Transverse colon (tissue), 4 donors: ENCODE measurements around the gene MGAT5B. TPM values are rescaled to one million over a fixed set of nuclear protein-coding genes. Genes with fewer than 3 reads are reported as not detected.

Source experiments
- DNase-seq: peaks from one replicate; pipeline ENCODE4 v3.0.0-alpha.2; 2019
- H3K27ac ChIP-seq, 4 donors: fragments of 200-600 bp; sonication (generic); 2 replicates each; pipeline ENCODE4 v1.5.1; 2016 to 2018; ENCODE audit warnings: inconsistent platforms in 4 of 4
- H3K27me3 ChIP-seq: fragments of 200-600 bp; sonication (generic); 2 replicates; pipeline ENCODE4 v1.5.1; 2017; ENCODE audit warnings: inconsistent platforms
- H3K36me3 ChIP-seq, 4 donors: fragments of 200-600 bp; sonication (generic); 2 replicates each; pipeline ENCODE4 v1.5.1; 2017 to 2019; ENCODE audit warnings: inconsistent platforms in 4 of 4
- H3K4me1 ChIP-seq, 4 donors: fragments of 200-600 bp; sonication (generic); 2 replicates each; pipeline ENCODE4 v1.5.1; 2017 to 2020; ENCODE audit warnings: inconsistent platforms in 4 of 4
- H3K4me3 ChIP-seq, 4 donors: fragments of 200-600 bp; sonication (generic); 1 replicate in 1 of 4; 2 replicates in 3 of 4; pipeline versions ENCODE4 v1.5.1 to v1.6.1; 2017 to 2019; ENCODE audit warnings: inconsistent platforms in 4 of 4
- H3K9me3 ChIP-seq, 2 donors: fragments of 200-600 bp; sonication (generic); 2 replicates each; pipeline ENCODE4 v1.5.1; 2017 to 2019; ENCODE audit warnings: inconsistent platforms in 2 of 2
- CTCF ChIP-seq, 5 experiments: fragments of 200-600 bp in 3 of 5; fragments of 450-650 bp in 2 of 5; sonication (generic) in 3 of 5; IDR thresholded peaks; 1 replicate in 2 of 5; 2 replicates in 3 of 5; pipeline ENCODE4 v1.5.1; 2016 to 2017; ENCODE audit warnings: antibody characterized with exemption in 5 of 5, inconsistent platforms in 3 of 5, mild to moderate bottlenecking in 2 of 5, moderate library complexity in 1 of 5
- EP300 ChIP-seq: sonication (generic); formaldehyde crosslinking; IDR thresholded peaks from one replicate; pipeline ENCODE4 v1.6.1; 2017; ENCODE audit warnings: antibody characterized with exemption, low read depth
- POLR2A ChIP-seq: fragments of 450-650 bp; IDR thresholded peaks from one replicate; pipeline ENCODE4 v1.6.1; 2016; ENCODE audit warnings: antibody characterized with exemption, mild to moderate bottlenecking, moderate library complexity
- POLR2AphosphoS5 ChIP-seq, 3 donors: sonication (generic); formaldehyde crosslinking; IDR thresholded peaks; one replicate each; pipeline ENCODE4 v1.6.1; 2016; ENCODE audit warnings: antibody characterized with exemption in 3 of 3
- WGBS, 2 donors: methylation state at CpG; one replicate each; pipeline ENCODE4 v1.1.5; 2018; ENCODE audit warnings: low coverage in 1 of 2; 5-methylcytosine and 5-hydroxymethylcytosine counted together
- in situ Hi-C, 4 donors: fragments of 200-750 bp; cut with MboI; loops; one replicate each; pipeline versions ENCODE4 v1.15.0 to v1.15.1; 2017; ENCODE audit warnings: low sequenced_read_pairs in 3 of 4, low pct_ligation_motif_present in 1 of 4, low pct_unique_long_range_greater_than_20kb in 1 of 4
- intact Hi-C: fragments of 100-400 bp; cut with DNase I; formaldehyde crosslinking; loops from one replicate; pipeline ENCODE4 v1.15.1; 2023; ENCODE audit warnings: low total_unique reads
- total RNA-seq, 4 donors: library from RNA; depleted of rRNA; stranded (reverse); fragments of >200 nt; gene quantifications; one replicate each; pipeline ENCODE4 v1.1.0, GENCODE V29; 2016

MGAT5B gene
- total RNA-seq, 4 donors from 2014 or later = not detected

- in situ Hi-C loops = no loop called here
- Histone ChIP-seq H3K27me3 (peaks cover 7% of the 10 kb centered on the region), H3K4me3 (no peak overlapping the region), H3K9me3 (no peaks in the 10 kb centered on the region), H3K36me3 (no peaks in the 10 kb centered on the region), H3K4me1 (no peaks in the 10 kb centered on the region), H3K27ac (no peak overlapping the region)
- 84 to 100% methylated on average over 1 to 8 of the region's 8 CpGs for WGBS, 2 donors
- DNase-seq = no peak
- intact Hi-C loops = no loop called here
- TF ChIP-seq POLR2A (no peak), CTCF (IDR thresholded peaks at IDR 0.05) (no peak), POLR2AphosphoS5 (IDR thresholded peaks at IDR 0.05) (no peak), EP300 (no peak)
These were observed 83.2 kb downstream of the MGAT5B start for GRCh38 chr17:76951375-76951905.

- Histone ChIP-seq H3K27ac (no peak overlapping the region), H3K4me1 (no peaks in the 10 kb centered on the region), H3K36me3 (no peaks in the 10 kb centered on the region), H3K4me3 (no peak overlapping the region), H3K27me3 (peaks cover 13% of the 10 kb centered on the region), H3K9me3 (no peaks in the 10 kb centered on the region)
- intact Hi-C loops (no loop called here), in situ Hi-C loops (no loop called here)
- TF ChIP-seq POLR2AphosphoS5 (IDR thresholded peaks at IDR 0.05) (no peak), EP300 (no peak), POLR2A (no peak), CTCF (IDR thresholded peaks at IDR 0.05) (no peak)
- WGBS, 2 donors = 81 to 92% methylated on average over 5 of the region's 5 CpGs
- no peak for DNase-seq
These were observed 84.2 kb downstream of the MGAT5B start for GRCh38 chr17:76952402-76952801.

GRCh38 chr17:76953066-76953465, 84.9 kb downstream of the MGAT5B start:
- intact Hi-C loops = no loop called here
- TF ChIP-seq EP300 (no peak), CTCF (IDR thresholded peaks at IDR 0.05) (no peak), POLR2AphosphoS5 (IDR thresholded peaks at IDR 0.05) (no peak), POLR2A (no peak)
- no peaks in the 10 kb centered on the region for H3K9me3 ChIP-seq
- WGBS, 2 donors = 89 to 91% methylated on average over 6 to 9 of the region's 9 CpGs
- in situ Hi-C loops = no loop called here
- H3K36me3 ChIP-seq = no peaks in the 10 kb centered on the region
- no peak overlapping the region for H3K27ac ChIP-seq
- H3K4me1 ChIP-seq = no peaks in the 10 kb centered on the region
- peaks cover 15% of the 10 kb centered on the region for H3K27me3 ChIP-seq
- DNase-seq = no peak
- no peak overlapping the region for H3K4me3 ChIP-seq

GRCh38 chr17:76953946-76954345, 85.7 kb downstream of the MGAT5B start:
- H3K9me3 ChIP-seq = no peaks in the 10 kb centered on the region
- in situ Hi-C loops (no loop called here), intact Hi-C loops (no loop called here)
- H3K27me3 ChIP-seq = peaks cover 15% of the 10 kb centered on the region
- no peak overlapping the region for H3K27ac ChIP-seq
- no peak for DNase-seq
- TF ChIP-seq POLR2AphosphoS5 (IDR thresholded peaks at IDR 0.05) (no peak), EP300 (no peak), CTCF (IDR thresholded peaks at IDR 0.05) (no peak), POLR2A (no peak)
- no peak overlapping the region for H3K4me3 ChIP-seq
- no peaks in the 10 kb centered on the region for H3K36me3 ChIP-seq
- H3K4me1 ChIP-seq = no peaks in the 10 kb centered on the region
- 77% methylated on average over 2 of the region's 2 CpGs; no CpG with 5 or more reads in 1 of the 2 donors for WGBS, 2 donors
